ENCODE results near the gene SOAT1. TPM values are rescaled to one million over a fixed set of nuclear protein-coding genes. Genes with fewer than 3 reads are reported as not detected.
"Not testable (repeated sequence)": the region's sequence is repeated elsewhere in the genome, so short reads cannot be mapped to it uniquely, and the experiment has no call there.

Gene SOAT1
- polyA plus RNA-seq, 2 of the 4 experiments (the other 2 are of a cell fraction): 19.0 to 62.1 TPM

DNA sequence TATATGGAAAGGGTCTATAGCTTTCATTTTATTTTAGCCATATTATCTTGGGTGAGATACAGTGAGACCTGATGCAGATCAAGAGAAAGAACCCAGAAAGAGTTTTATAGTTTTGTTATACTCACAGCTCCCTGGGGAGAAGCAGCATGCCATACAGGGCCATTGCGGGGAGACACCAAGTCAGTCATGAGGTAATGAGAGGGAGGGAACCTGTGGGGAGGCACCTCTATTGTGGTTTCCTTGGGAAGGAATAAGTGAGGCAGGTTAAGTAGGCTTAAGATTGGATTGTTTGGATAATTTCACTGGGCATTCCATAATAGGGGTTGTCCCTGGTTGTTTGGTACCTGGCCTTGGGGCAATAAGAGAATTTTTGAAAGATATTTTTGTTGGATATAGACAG is 91.9 kb downstream of the SOAT1 start:
- ChIA-PET POLR2A (no interaction called here), CTCF (interaction anchor here (1.3 kb wide), 1 partner anchor 15 kb away, joined by 3 read pairs; no protein-coding TSS in a partner anchor)
- H3K4me1 ChIP-seq: peaks cover 5% of the 10 kb centered on the region; the same call in 1 of the 3 replicates
- ATAC-seq (no peak), FAIRE-seq (no peak), DNase-seq (ENCODE audit: low read depth in 1 of 2, low spot score in 1 of 2) (no peak)
- no peak overlapping the region for H3K4me3 ChIP-seq
- WGBS (ENCODE audit: missing lambda C conversion rate): 96% methylated on average over 1 of the region's 1 CpG
- no peak overlapping the region for H3K27ac ChIP-seq
- no peaks in the 10 kb centered on the region for H3K9me3 ChIP-seq
- H3K4me2 ChIP-seq: no peak overlapping the region
- TF ChIP-seq POLR2A (IDR thresholded peaks at IDR 0.05; ENCODE audit: low read length) (no peak), CHD4 (IDR thresholded peaks at IDR 0.05; ENCODE audit: borderline replicate concordance) (no peak), SREBF2 (IDR thresholded peaks at IDR 0.05) (no peak), ZNF302 (CRISPR knock-in tag; IDR thresholded peaks at IDR 0.05) (no peak), JUNB (IDR thresholded peaks at IDR 0.05) (no peak), EHMT2 (IDR thresholded peaks at IDR 0.05; ENCODE audit: low read depth) (no peak), POLR2AphosphoS2 (conservative IDR thresholded peaks at IDR 0.05; ENCODE audit: low read length) (no peak), ZFP36 (IDR thresholded peaks at IDR 0.05; ENCODE audit: borderline replicate concordance, partially characterized antibody) (no peak), FOSL2 (IDR thresholded peaks at IDR 0.05) (no peak), FOSL2 (CRISPR knock-in tag; IDR thresholded peaks at IDR 0.05) (no peak)
- TF ChIP-seq, protein P1, sequence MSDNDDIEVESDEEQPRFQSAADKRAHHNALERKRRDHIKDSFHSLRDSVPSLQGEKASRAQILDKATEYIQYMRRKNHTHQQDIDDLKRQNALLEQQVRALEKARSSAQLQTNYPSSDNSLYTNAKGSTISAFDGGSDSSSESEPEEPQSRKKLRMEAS (IDR thresholded peaks at IDR 0.05): no peak

DNA sequence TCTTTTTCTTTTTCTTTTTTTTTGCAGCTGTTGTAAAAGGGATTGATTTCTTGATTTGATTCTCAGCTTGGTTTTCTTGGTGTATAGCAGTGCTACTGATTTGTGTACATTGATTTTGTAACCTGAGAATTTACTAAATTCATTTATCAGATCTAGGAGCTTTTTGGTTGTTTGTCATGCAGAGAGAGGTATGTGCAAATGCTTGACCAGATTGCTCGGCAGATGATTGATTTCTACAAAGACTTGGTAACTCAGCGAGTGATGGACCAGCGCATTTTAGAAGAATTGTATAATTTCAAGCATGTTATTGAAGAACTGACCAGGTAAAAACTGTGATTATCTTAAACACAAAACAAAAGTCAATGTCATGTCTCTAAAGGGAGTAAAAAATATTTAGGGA is 100.1 kb downstream of the SOAT1 start:
- no peak for TF ChIP-seq CHD4 (IDR thresholded peaks at IDR 0.05; ENCODE audit: borderline replicate concordance)
- TF ChIP-seq CBX8 (IDR thresholded peaks at IDR 0.05): no peak
- TF ChIP-seq FOSL2 (IDR thresholded peaks at IDR 0.05): no peak
- no peak for TF ChIP-seq FOSL2 (CRISPR knock-in tag; IDR thresholded peaks at IDR 0.05)
- no peak for TF ChIP-seq KDM1A (IDR thresholded peaks at IDR 0.05; ENCODE audit: low read depth)
- TF ChIP-seq SMC3 (IDR thresholded peaks at IDR 0.05): no peak
- TF ChIP-seq MAZ (IDR thresholded peaks at IDR 0.05; ENCODE audit: borderline replicate concordance, low read depth, low read length): no peak
- TF ChIP-seq SREBF2 (IDR thresholded peaks at IDR 0.05): no peak
- TF ChIP-seq RAD21 (conservative IDR thresholded peaks at IDR 0.05 in 1 of 2, IDR thresholded peaks at IDR 0.05 in 1 of 2): no peak
- no peak for TF ChIP-seq ESRRA (IDR thresholded peaks at IDR 0.05; ENCODE audit: borderline replicate concordance, low read length)
- H3K4me2 ChIP-seq: no peak overlapping the region
- no peak overlapping the region for H3K27ac ChIP-seq
- 71% methylated on average over 3 of the region's 3 CpGs for WGBS (ENCODE audit: missing lambda C conversion rate)
- POLR2A ChIA-PET: no interaction called here
- H3K9me3 ChIP-seq: peaks cover 22% of the 10 kb centered on the region; the same call in 1 of the 3 replicates
- FAIRE-seq: no peak
- H3K4me3 ChIP-seq: no peak overlapping the region
- ATAC-seq: no peak
- no peaks in the 10 kb centered on the region for H3K4me1 ChIP-seq
- CTCF ChIA-PET: no interaction called here
- DNase-seq (ENCODE audit: low read depth in 1 of 2, low spot score in 1 of 2): no peak

DNA sequence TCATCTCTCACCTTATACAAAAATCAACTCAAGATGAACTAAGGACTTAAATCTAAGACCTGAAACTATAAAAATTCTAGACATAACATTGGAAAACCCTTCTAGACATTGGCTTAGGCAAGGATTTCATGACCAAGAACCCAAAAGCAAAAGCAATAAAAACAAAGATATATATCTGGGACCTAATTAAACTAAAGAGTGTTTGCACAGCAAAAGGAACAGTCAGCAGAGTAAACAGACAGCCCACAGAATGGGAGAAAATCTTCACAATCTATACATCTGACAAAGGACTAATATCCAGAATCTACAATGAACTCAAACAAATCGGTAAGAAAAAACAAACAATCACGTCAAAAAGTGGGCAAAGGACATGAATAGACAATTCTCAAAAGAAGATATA is 105.8 kb downstream of the SOAT1 start:
- H3K4me1 ChIP-seq; ATAC-seq; H3K9me3 ChIP-seq; H3K27ac ChIP-seq; DNase-seq (ENCODE audit: low read depth in 1 of 2, low spot score in 1 of 2); FAIRE-seq; CTCF ChIA-PET; POLR2A ChIA-PET; H3K4me3 ChIP-seq; H3K4me2 ChIP-seq: not testable (repeated sequence)
- WGBS (ENCODE audit: missing lambda C conversion rate): 13% methylated on average over 2 of the region's 2 CpGs

Small RNA genes within 50 kb of the gene (small RNA-seq; reads per million reads assigned to genes)
- 0 reads per million in 6 experiments for gene AL512326.2

Other genes starting within 250 kb of the SOAT1 start
- gene TOR3A, start 211.7 kb upstream of the SOAT1 start, polyA plus RNA-seq (2011; rRNA removed): 30.7 and 41.0 TPM in 2 replicates
- 44.5 to 48.9 TPM (median 46.4 TPM) in 3 replicates for gene TOR3A, start 211.7 kb upstream of the SOAT1 start, polyA plus RNA-seq (2017; fragmentation: RNase III; extraction: RNeasy Plus Mini Kit Qiagen cat#74134 plus additional on column Dnase treatment)
- 12.4 and 15.9 TPM in 2 replicates for gene ABL2, start 64.1 kb upstream of the SOAT1 start, polyA plus RNA-seq (2011; rRNA removed)
- gene ABL2, start 64.1 kb upstream of the SOAT1 start, polyA plus RNA-seq (2017; fragmentation: RNase III; extraction: RNeasy Plus Mini Kit Qiagen cat#74134 plus additional on column Dnase treatment): 12.4 to 18.7 TPM (median 12.9 TPM) in 3 replicates
- gene AXDND1, start 72.2 kb downstream of the SOAT1 start, polyA plus RNA-seq (2011; rRNA removed): 0.56 and 0.71 TPM in 2 replicates
- gene AXDND1, start 72.2 kb downstream of the SOAT1 start, polyA plus RNA-seq (2017; fragmentation: RNase III; extraction: RNeasy Plus Mini Kit Qiagen cat#74134 plus additional on column Dnase treatment): 0.22 to 0.34 TPM (median 0.30 TPM) in 3 replicates